HG03196 (cell line): ENCODE results near the gene PHF2.

Source experiments
- ATAC-seq: cut with Tn5 transposase; IDR thresholded peaks from one replicate; pipeline ENCODE4 v1.9.1; 2021; ENCODE audit not compliant: unreplicated experiment

The PHF2 gene

GRCh38 chr9:93567271-93567959 lies 9.0 kb upstream of the PHF2 start:
- ATAC-seq: peak; percentile 2

DNA sequence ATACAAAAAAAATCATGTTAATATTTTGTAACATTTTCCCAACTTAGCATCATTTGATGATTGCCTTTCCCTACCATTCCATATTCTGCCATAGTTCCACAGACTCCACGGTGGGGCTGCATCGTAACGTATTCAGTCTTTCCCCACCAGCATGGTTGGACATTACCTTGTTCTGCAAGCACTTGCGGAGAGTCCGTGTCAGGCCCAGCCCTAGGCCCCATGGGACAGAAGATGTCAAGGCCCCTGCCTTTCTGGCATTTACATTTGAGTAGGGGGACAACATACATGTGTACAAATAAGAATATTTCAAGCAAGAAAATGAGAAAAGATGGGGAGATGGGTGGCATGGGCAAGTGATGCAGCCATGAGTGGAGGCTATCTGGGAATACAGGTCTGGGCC lies 8.2 kb upstream of the PHF2 start:
- ATAC-seq: no peak

DNA sequence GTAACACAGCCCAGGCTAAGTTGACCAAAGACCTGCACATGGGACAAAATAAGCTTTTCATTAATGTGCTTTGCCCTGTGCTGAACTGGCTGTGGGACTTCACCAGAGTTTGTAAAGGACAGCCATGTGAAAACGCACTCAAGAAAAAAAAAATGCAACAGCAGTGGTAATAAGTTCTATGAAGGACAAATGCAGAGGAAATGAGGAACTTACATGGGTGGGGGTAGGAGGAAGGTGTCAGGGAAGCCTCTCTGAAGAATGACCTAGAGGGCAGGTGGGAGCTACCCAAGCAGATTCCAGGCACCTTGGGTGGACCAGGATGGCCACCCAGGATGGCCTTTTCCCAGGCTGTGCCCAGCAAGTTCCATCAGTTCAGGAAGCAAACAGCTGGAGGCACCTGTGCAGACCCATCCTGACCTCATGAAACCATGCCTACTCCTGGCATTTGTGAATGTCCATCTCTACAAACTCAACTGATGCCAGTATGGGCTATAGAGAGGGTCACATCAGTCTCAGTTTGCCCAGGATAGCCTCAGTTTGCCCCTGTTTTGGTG lies 6.7 kb upstream of the PHF2 start:
- no peak for ATAC-seq

DNA sequence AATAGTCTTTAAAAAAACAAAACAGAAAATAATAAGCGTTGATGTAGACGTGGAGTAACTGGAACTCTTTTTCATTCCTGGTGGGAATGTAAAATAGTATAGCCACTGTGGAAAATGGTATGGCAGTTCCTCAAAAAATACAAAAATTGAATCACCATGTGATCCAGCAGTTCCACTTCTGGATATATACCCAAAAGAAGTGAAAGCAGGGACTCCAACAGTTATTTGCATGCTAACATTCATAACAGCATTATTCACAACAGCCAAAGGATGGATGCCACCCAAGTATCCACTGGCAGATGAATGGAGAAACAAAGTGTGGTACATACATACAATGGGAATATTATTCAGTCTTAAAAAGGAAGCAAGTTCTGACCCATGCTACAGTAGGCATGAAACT lies 4.2 kb upstream of the PHF2 start:
- no peak for ATAC-seq

DNA sequence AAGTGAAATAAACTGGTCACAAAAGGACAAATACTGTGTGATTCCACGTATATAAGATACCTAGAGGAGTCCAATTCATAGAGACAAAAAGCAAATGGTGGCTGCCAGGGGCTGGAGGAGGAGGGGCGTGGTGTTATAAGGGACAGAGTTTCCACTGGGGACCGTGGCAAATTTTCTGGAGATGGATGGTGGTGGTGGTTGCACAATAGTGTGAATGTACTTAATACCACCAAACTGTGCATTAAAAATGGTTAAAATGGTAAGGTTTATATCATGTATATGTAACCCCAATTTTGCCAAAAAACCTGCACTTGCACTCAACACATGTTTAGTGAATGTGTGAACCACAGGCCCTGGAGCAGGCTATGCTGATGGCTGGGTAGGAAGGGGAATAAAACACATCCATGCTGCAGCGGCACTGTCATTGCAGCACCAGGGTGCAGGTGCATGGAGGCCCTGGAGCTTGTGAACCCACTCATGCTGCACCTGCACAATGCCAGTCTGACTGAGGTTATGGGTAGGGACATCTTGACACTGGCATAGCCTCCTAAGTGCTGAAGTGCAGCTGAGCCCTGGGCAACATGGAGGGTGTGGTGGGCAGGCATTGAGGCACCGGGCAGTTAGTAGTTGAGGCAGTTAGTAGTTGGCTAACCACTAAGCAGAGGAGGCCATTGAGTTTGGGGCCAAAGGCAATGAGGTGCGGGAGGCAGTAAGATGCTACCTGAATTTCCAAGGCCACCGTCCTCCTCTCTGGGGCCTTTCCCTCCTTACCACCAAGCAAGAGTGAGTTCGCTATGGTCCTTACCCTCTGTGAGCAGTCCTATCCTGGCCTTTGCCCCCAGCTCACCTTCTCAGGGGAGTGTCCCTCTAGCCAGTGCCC lies 3.5 kb upstream of the PHF2 start:
- ATAC-seq: no peak

- no peak for ATAC-seq
Observed at GRCh38 chr9:93573516-93573828, 2.9 kb upstream of the PHF2 start.

DNA sequence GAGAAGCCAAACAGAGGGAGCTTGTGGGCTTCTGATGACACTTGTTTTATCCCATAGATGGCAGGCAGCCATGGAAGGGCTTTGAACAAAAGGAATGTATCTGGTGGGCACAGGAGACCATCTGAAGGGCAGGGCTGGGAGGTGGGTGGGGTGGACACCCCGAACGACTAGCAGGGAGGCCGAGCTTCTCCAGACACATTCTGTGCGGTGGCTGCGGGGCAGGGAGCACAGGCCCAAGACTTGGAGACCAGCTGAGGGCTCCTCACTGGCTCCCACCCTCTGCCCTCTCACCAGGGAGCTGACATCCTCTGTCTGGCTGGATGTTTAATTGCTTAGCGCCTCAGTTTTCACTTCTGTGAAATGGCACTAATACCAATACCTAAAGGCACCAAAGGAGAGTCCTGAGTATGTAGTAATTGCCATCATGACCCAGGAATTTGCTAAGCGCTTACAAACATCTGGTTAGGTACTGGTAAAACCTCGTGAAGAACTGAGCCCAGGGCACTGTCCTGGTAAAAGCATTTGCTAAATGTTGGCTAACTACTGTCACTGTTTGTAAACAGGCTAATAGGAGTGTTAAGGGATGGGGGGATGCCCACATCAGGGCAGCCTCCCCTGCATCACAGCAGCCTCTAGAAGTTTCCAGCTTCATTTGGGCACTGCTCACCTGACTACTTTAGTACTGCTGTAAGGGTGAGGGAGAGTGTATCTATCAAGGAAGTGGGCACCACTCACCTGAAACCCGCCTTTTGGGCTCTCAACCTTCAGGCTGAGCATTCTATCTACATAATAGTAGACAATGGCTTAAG lies 2.1 kb upstream of the PHF2 start:
- no peak for ATAC-seq

DNA sequence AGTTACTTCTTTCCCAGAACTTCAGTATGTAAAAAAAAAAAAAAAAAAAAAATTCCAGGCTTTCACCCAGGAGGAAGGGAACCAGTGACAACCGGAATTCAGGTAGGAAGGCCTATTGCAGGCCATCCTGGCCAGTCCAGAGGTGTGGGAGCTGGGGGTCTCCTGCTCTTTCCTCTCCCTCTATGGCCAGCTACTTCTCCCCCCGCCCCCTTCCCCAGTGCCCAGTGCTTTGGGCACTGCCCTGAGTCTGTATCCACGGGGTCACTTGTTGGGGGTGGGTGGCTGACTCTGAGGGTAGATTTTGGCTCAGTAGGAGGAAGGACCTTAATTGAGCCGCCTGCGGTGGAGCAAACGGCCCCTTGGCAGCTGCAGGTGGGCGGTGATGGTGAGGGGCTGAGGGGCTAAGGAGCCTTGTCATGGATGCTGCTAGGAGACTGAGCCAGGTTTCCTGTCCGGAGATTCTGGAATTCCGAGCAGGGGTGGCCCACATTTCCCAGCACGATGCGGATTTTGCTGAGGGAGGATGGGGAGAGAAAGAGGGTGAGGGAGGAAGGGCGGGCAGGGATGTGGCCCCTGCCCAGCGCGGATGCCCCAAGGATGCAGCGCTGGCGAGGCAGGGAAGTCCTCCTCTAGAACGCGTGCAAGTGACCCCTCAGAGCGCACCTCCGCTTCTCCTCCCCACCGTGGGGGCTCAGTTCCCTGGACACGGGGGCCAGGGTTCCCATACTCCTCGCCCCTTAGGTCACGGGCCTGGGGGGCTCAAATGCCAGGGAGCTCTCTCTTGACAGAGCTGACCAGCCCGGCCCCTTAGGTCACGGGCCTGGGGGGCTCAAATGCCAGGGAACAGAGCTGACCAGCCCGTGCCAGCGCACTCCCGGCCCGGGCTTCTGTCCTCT lies 1.2 kb upstream of the PHF2 start:
- no peak for ATAC-seq

- no peak for ATAC-seq
Observed at GRCh38 chr9:93575796-93576257, 557 bp upstream of the PHF2 start.

DNA sequence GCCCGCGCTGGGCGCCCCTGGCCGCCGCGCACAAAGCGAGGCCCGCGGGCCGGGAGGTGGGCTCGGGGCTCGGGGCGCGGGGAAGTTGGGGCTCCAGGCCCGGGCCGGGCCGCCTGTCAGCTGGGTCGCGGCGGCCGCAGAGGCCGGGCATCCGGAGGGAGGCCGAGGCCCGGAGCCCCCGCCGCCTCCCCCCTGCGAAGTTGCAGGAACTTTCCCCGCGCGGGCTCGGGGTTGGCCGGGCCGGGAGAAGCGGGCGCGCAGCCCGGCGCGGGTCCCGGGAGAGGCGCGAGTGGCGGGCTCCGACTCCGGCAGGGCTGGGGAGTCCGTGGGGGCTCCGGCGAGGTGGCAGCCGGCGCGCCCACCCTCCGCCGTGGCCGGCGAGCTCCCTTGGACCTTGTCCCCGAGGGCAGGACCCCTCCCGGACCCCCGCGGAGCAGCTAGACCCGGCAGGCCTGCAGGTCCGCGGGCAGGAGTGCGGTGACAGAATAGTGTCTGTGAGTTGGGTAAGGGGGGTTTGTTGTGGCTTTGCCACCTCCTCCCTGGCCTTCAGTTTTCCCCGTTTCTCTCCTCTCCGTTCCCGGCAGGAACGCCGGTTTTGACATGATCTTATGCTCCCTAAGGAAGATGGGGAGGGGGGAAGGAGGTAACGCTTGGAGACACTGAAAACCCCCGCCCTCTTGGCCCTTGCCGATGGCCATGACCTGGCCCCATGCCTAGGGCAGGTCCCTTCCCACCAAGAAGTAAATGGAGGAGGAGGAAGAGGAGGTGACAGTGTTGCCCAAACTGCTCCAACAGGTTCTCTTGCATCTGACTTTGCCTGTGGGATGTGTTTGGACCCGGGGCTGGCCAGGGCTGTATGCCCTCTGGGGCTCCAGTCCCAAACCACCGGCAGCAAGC lies 942 bp downstream of the PHF2 start:
- no peak for ATAC-seq

DNA sequence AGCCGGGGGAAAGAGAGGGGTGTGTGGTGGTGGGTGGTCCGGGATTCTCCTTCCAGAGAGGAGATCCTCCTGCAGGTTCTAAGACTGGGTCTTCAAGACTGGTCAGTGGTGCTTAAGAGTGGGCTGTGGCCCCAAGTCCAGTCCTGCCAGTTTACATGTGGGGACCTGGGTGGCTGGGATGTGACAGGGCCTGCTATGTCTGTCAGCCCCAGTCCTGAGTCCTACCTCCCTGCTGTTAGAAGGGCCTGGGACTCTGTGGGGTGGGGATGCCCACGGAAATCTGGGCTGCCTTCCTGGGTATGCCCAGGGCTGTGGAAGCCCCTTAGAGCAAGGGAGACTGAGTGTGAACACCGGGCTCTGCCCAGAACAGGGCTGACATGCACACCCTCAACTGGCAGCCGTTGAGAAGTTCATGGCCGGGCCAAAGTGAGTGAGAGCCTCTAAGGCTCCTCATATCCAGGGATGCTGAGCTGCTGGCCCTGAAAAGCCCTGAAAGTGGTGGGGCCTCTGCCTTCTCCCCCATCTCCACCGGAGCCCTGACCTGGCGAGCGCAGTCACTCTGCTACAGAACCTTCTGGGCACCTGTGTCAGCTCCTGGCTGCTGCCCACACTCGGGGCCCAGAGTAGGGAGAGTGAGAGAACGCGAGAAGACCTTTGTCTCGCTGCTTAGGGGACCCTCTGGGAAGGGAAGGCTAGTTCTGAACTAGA lies 1.7 kb downstream of the PHF2 start:
- ATAC-seq: no peak

GRCh38 chr9:93578844-93579243 lies 2.5 kb downstream of the PHF2 start:
- no peak for ATAC-seq

GRCh38 chr9:93579711-93580516 lies 3.5 kb downstream of the PHF2 start:
- no peak for ATAC-seq

GRCh38 chr9:93580654-93581380 lies 4.4 kb downstream of the PHF2 start:
- no peak for ATAC-seq

DNA sequence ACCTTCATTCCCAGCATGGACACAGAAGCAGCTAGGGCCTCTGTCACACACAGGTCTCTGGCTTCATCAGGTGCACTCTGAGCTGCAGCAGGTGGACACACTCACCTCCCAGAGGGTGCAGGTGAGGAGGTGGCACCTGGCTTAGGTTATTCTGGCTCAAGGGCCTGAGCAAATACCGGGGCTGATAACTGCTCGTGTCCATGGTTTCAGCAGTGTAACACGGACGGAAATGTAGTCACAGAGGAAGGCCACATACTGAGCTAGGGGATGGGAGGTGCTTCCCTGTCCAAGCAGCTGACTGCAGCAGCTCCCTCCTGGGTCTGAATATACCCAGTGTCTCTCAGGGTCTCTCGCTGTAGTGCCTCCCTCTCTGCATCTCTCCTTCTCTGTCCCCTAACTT lies 5.7 kb downstream of the PHF2 start:
- ATAC-seq: no peak

DNA sequence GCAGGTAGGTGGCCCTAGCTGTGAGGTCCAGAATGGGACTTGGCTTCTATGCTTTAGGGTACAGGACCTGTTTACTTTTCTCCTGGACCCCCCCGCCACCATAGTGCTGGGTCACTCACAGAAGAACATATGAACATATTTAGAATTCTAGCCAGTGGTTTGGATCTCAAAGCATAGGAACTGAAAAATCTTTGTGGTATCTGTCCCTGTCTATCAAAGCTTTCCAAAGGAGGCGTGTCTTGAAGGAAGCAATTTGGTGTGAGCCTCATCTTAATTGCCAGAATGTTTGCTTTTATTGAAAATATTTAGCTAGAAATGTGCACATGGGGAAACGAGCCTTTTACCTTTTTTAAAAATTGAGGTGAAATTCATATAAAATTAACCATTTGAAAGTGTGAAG lies 6.2 kb downstream of the PHF2 start:
- ATAC-seq: no peak

- no peak for ATAC-seq
Observed at GRCh38 chr9:93585259-93585658, 8.9 kb downstream of the PHF2 start.
